HFF-Myc (cell line): Measurements from ENCODE around the gene EZR.

Experiments used
- DNase-seq: peaks from one replicate; pipeline ENCODE4 v3.0.0-alpha.2; 2011; ENCODE audit warnings: low read depth; ENCODE audit errors: extremely low read depth
- H3K4me3 ChIP-seq: replicated peaks from 2 replicates; pipeline ENCODE4 v1.5.1; 2011; ENCODE audit warnings: low read depth, mild to moderate bottlenecking, control low read depth, low read length
- CTCF ChIP-seq: IDR thresholded peaks from 2 replicates; pipeline ENCODE4 v1.5.1; 2012; ENCODE audit warnings: mild to moderate bottlenecking, low read depth, low read length, control low read depth; ENCODE audit errors: missing control alignments

EZR gene

GRCh38 chr6:158756126-158756525 is 63.0 kb downstream of the EZR start:
- no peak for TF ChIP-seq CTCF
- no peak overlapping the region for H3K4me3 ChIP-seq
- no peak for DNase-seq

DNA sequence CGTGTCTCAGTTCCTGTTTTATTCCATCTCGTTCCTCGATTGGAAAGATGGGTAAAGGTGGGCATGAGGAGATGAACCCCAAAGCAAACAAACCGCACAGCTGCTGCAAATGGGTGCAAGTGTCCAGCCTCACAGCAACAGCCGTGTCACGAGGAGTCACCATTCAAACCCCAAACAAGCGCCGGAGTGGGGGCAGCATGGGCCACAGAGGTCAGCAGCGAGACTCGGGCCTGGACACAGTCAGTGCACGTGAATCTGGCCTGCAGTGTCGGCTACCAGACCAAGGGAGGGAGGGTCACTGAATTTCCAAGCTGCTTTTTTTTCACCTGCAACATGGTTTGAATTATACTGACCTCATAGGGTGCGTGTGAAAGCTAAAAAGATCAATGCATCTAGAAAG is 63.5 kb downstream of the EZR start:
- TF ChIP-seq CTCF, result no peak
- DNase-seq, result no peak
- no peak overlapping the region for H3K4me3 ChIP-seq

GRCh38 chr6:158754738-158755137 is 64.4 kb downstream of the EZR start:
- no peak overlapping the region for H3K4me3 ChIP-seq
- no peak for TF ChIP-seq CTCF
- no peak for DNase-seq

DNA sequence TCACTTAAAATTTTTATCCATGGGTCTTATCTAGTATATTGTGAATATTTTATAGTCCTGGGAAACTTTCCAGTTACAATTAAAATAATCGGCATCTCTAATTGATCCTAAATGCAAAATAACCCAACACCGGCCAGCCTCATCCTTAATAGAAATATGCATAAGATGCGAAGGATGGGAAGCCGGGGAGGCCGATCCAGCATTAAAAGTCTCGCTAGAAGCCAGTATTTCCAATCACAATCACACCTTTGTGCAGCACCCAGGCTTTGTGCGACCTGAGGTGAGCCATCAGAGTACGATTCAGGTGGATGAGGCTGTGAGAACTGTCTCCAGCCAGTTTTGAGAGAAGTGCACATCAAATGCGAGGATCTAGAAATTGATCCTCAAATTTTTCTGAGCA is 65.4 kb downstream of the EZR start:
- no peak for DNase-seq
- no peak overlapping the region for H3K4me3 ChIP-seq
- TF ChIP-seq CTCF, result no peak

DNA sequence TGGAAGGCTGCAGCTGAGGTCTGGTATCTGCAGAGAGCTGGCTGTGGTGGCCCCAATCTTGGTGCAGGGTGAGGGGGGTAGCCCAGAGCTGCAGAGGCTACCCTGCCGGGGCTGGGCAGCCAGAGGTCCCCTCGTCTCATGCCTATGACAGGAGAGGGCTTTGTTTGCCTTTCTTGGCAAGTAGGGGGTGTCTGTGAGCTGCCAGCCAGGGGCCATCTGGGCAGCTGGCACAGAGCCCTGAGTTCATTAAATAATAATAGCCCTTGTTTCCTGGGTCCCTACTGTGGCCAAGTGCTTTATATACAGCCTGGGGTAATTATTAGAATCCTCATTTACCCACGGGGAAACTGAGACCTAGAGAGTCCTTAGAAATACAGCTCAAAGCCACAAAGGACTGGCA is 66.6 kb downstream of the EZR start:
- no peak for DNase-seq
- no peak overlapping the region for H3K4me3 ChIP-seq
- peak; percentile 30 for TF ChIP-seq CTCF

DNA sequence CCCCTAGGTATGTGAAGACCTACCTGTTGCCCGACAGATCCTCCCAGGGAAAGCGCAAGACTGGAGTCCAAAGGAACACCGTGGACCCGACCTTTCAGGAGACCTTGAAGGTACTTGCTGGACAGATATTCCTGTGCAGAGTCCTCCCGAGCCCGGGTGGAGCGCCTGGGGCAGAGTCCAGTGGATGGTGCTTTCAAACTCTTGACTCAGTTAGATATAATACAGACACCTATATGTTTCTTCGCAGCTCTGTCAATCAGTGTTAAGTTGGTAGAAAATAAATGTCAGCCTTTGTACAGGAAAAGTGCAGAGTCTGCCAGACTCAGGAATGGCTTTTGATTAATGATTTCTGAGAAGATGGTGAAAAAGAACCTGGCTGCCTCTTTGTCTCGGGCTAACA is 67.2 kb downstream of the EZR start:
- no peak for TF ChIP-seq CTCF
- DNase-seq, result no peak
- H3K4me3 ChIP-seq, result no peak overlapping the region

GRCh38 chr6:158751224-158751623 is 67.9 kb downstream of the EZR start:
- TF ChIP-seq CTCF, result no peak
- no peak for DNase-seq
- H3K4me3 ChIP-seq, result no peak overlapping the region
